HG03039 (cell line): ENCODE measurements around the gene RGS17.

Experiments
- ATAC-seq: cut with Tn5 transposase; IDR thresholded peaks from one replicate; pipeline ENCODE4 v1.9.1; 2021; ENCODE audit warnings: mild to moderate bottlenecking, moderate library complexity; ENCODE audit not compliant: unreplicated experiment

Gene RGS17

DNA sequence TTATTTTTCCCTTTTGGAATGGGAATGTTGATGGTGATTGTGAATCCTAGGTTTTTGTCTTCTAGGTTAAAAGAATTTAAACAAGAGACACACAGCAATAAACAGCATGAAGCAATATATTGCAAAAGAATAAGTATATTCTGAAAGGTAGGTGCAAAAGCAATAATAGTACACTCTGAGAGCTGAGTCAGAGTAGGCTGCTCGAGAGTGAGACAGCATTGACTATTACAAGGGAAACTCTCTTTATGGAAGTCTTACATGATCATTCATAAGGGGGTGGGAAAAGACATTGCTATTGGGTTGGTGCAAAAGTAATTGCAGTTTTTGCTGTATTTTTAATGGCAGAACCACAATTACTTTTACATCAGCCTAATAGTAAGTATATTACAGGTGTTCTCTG, 173.3 kb downstream of the RGS17 start:
- no peak for ATAC-seq
